Liver (tissue), 9 donors: ENCODE results near the gene FBLIM1. TPM values are rescaled to one million over a fixed set of nuclear protein-coding genes. Genes with fewer than 3 reads are reported as not detected.

Source experiments
- DNase-seq: peaks from one replicate; pipeline ENCODE4 v3.0.0-alpha.2; 2017; ENCODE audit warnings: low spot score
- H3K27ac ChIP-seq, 2 donors: one replicate each; pipeline ENCODE4 v1.7.0; 2013; ENCODE audit warnings: inconsistent platforms in 2 of 2, low read length in 2 of 2, control low read depth in 1 of 2, low read depth in 1 of 2, mild to moderate bottlenecking in 1 of 2
- H3K27me3 ChIP-seq, 4 donors: one replicate each; pipeline versions ENCODE4 v1.6.1 to v1.7.0; 2013; ENCODE audit warnings: low read length in 3 of 4, inconsistent platforms in 1 of 4, mild to moderate bottlenecking in 1 of 4, moderate library complexity in 1 of 4; ENCODE audit not compliant: control insufficient read depth in 4 of 4, insufficient read depth in 4 of 4
- H3K36me3 ChIP-seq, 4 donors: one replicate each; pipeline versions ENCODE4 v1.6.1 to v1.7.0; 2013; ENCODE audit warnings: low read length in 3 of 4, mild to moderate bottlenecking in 3 of 4, low read depth in 1 of 4, moderate library complexity in 1 of 4; ENCODE audit not compliant: control insufficient read depth in 4 of 4, insufficient read depth in 3 of 4
- H3K4me1 ChIP-seq, 4 donors: one replicate each; pipeline versions ENCODE4 v1.6.1 to v1.7.0; 2013; ENCODE audit warnings: low read length in 3 of 4, mild to moderate bottlenecking in 3 of 4, moderate library complexity in 1 of 4; ENCODE audit not compliant: control insufficient read depth in 4 of 4, insufficient read depth in 4 of 4
- H3K4me3 ChIP-seq, 3 donors: one replicate each; pipeline versions ENCODE4 v1.6.1 to v1.7.0; 2013; ENCODE audit warnings: low read length in 3 of 3, control low read depth in 1 of 3, low read depth in 1 of 3, mild to moderate bottlenecking in 1 of 3
- H3K9ac ChIP-seq, 2 donors: one replicate each; pipeline ENCODE4 v1.7.0; 2013; ENCODE audit warnings: low read length in 2 of 2, mild to moderate bottlenecking in 2 of 2, moderate library complexity in 2 of 2, control low read depth in 1 of 2, low read depth in 1 of 2
- H3K9me3 ChIP-seq, 4 donors: one replicate each; pipeline versions ENCODE4 v1.6.1 to v1.7.0; 2013; ENCODE audit warnings: low read length in 3 of 4; ENCODE audit not compliant: control insufficient read depth in 4 of 4
- CTCF ChIP-seq: fragments of 150-350 bp; IDR thresholded peaks from 2 replicates; pipeline ENCODE4 v1.5.1; 2017; ENCODE audit warnings: improper control_type of control experiment, low read depth, low read length; ENCODE audit not compliant: missing input control
- EGR1 ChIP-seq, 2 donors: IDR thresholded peaks; 2 replicates each; pipeline ENCODE4 v1.6.1; 2016 to 2018; ENCODE audit warnings: antibody characterized with exemption in 2 of 2, low read depth in 2 of 2
- FOXA1 ChIP-seq: IDR thresholded peaks from 2 replicates; pipeline ENCODE4 v1.6.1; 2016; ENCODE audit warnings: antibody characterized with exemption
- FOXA2 ChIP-seq: IDR thresholded peaks from 2 replicates; pipeline ENCODE4 v1.6.1; 2016; ENCODE audit warnings: antibody characterized with exemption
- GABPA ChIP-seq, 2 donors: IDR thresholded peaks in 1 of 2; conservative IDR thresholded peaks in 1 of 2; 2 replicates each; pipeline ENCODE4 v1.6.1; 2016; ENCODE audit warnings: antibody characterized with exemption in 2 of 2, mild to moderate bottlenecking in 1 of 2, moderate library complexity in 1 of 2
- HNF4G ChIP-seq: IDR thresholded peaks from 2 replicates; pipeline ENCODE4 v1.6.1; 2016; ENCODE audit warnings: antibody characterized with exemption
- JUND ChIP-seq, 2 donors: IDR thresholded peaks; 2 replicates each; pipeline ENCODE4 v1.6.1; 2016; ENCODE audit warnings: antibody characterized with exemption in 2 of 2
- MAX ChIP-seq: IDR thresholded peaks from 2 replicates; pipeline ENCODE4 v1.6.1; 2016; ENCODE audit warnings: antibody characterized with exemption
- NR2F2 ChIP-seq: IDR thresholded peaks from 2 replicates; pipeline ENCODE4 v1.6.1; 2016; ENCODE audit warnings: antibody characterized with exemption
- RAD21 ChIP-seq, 2 donors: IDR thresholded peaks; 2 replicates each; pipeline ENCODE4 v1.6.1; 2016; ENCODE audit warnings: antibody characterized with exemption in 2 of 2, mild to moderate bottlenecking in 2 of 2
- REST ChIP-seq: IDR thresholded peaks from 2 replicates; pipeline ENCODE4 v1.6.1; 2016; ENCODE audit warnings: antibody characterized with exemption, mild to moderate bottlenecking
- RXRA ChIP-seq, 2 donors: IDR thresholded peaks; 2 replicates each; pipeline ENCODE4 v1.6.1; 2017 to 2018; ENCODE audit warnings: antibody characterized with exemption in 2 of 2, mild to moderate bottlenecking in 1 of 2
- SP1 ChIP-seq: IDR thresholded peaks from 2 replicates; pipeline ENCODE4 v1.6.1; 2018; ENCODE audit warnings: antibody characterized with exemption, mild to moderate bottlenecking
- ZBTB33 ChIP-seq: IDR thresholded peaks from 2 replicates; pipeline ENCODE4 v1.6.1; 2016; ENCODE audit warnings: antibody characterized with exemption
- WGBS: extraction: QIAGEN DNeasy Blood & Tissue Kit; methylation state at CpG from one replicate; pipeline ENCODE4 v1.1.7; 2013; 5-methylcytosine and 5-hydroxymethylcytosine counted together
- polyA plus RNA-seq, 2 donors: library from polyadenylated mRNA; stranded (reverse) in 1 of 2; unstranded in 1 of 2; fragments of 200-250 nt in 1 of 2; fragments of >200 nt in 1 of 2; fragmentation: Nextera tagmentation in 1 of 2; extraction: Ambion mirVana in 1 of 2; gene quantifications; one replicate each; pipeline versions ENCODE4 v1.2.1 to v1.2.3, GENCODE V29; 2013 to 2015
- total RNA-seq, 2 donors: library from RNA; depleted of rRNA; stranded (reverse); fragments of >200 nt; gene quantifications; one replicate each; pipeline ENCODE4 v1.2.3, GENCODE V29; 2014
- donor health status: healthy.
- donor health status: healthy.
- donor health status: healthy.
- donor health status: healthy.
- donor health status: healthy.

The FBLIM1 gene
- total and polyA plus RNA-seq, 4 donors, result 3.6 to 6.4 (median 3.7) TPM

- Histone ChIP-seq H3K4me1 (peaks cover 0 to 18% (median 13%) of the 10 kb centered on the region in 4 donors), H3K27ac (no peak overlapping the region), H3K9me3 (no peaks in the 10 kb centered on the region), H3K9ac (no peak overlapping the region), H3K4me3 (no peak overlapping the region), H3K27me3 (no peaks in the 10 kb centered on the region), H3K36me3 (peaks cover 0 to 9% (median 3%) of the 10 kb centered on the region in 4 donors)
- no peak for DNase-seq
- TF ChIP-seq SP1 (no peak), GABPA (IDR thresholded peaks at IDR 0.05 in 1 of 2, conservative IDR thresholded peaks at IDR 0.05 in 1 of 2) (no peak), RAD21 (IDR thresholded peaks at IDR 0.05) (peak in 1 of 2 donors; percentile 20), CTCF (no peak), FOXA1 (no peak)
- 84% methylated on average over 4 of the region's 4 CpGs for WGBS
Observed at GRCh38 chr1:15714406-15715136, 44.0 kb upstream of the FBLIM1 start.

GRCh38 chr1:15717418-15718125, 41.0 kb upstream of the FBLIM1 start:
- WGBS, result 86% methylated on average over 11 of the region's 11 CpGs
- Histone ChIP-seq H3K4me3 (no peak overlapping the region), H3K4me1 (peaks cover 0 to 18% (median 13%) of the 10 kb centered on the region in 4 donors), H3K36me3 (peaks cover 0 to 18% (median 4%) of the 10 kb centered on the region in 4 donors), H3K9me3 (no peaks in the 10 kb centered on the region), H3K9ac (no peak overlapping the region), H3K27me3 (no peaks in the 10 kb centered on the region), H3K27ac (peak overlapping the region in 1 of 2 donors; percentile 40)
- peak; percentile 71 to 75 for TF ChIP-seq RXRA (IDR thresholded peaks at IDR 0.05)
- no peak for TF ChIP-seq FOXA2
- peak; percentile 44 for TF ChIP-seq NR2F2
- DNase-seq, result no peak

GRCh38 chr1:15718199-15718601, 40.4 kb upstream of the FBLIM1 start:
- WGBS, result 42% methylated on average over 8 of the region's 8 CpGs
- Histone ChIP-seq H3K36me3 (peaks cover 0 to 24% (median 4%) of the 10 kb centered on the region in 4 donors), H3K27ac (peak overlapping the region in 1 of 2 donors; percentile 40), H3K9ac (no peak overlapping the region), H3K27me3 (no peaks in the 10 kb centered on the region), H3K4me3 (no peak overlapping the region), H3K4me1 (peaks cover 0 to 18% (median 13%) of the 10 kb centered on the region in 4 donors), H3K9me3 (no peaks in the 10 kb centered on the region)
- DNase-seq, result no peak
- TF ChIP-seq JUND (IDR thresholded peaks at IDR 0.05) (peak in 1 of 2 donors; percentile 29), RXRA (IDR thresholded peaks at IDR 0.05) (peak; percentile 33 to 92), FOXA2 (peak; percentile 67), NR2F2 (no peak), SP1 (no peak), GABPA (IDR thresholded peaks at IDR 0.05 in 1 of 2, conservative IDR thresholded peaks at IDR 0.05 in 1 of 2) (no peak), CTCF (no peak), EGR1 (IDR thresholded peaks at IDR 0.05; ENCODE audit: low read depth in 2 of 2) (no peak), HNF4G (no peak), RAD21 (IDR thresholded peaks at IDR 0.05) (no peak), ZBTB33 (no peak), REST (no peak), MAX (no peak)
